Stimulated activated CD4-positive, alpha-beta T cell treated with anti-CD3 and anti-CD28 coated beads, Interleukin-15, amount 100 ng/mL, for 1 hour (primary cell): ENCODE data around the gene LAMTOR3.
"Not testable (repeated sequence)": the region's sequence is repeated elsewhere in the genome, so short reads cannot be mapped to it uniquely, and the experiment has no call there.

Experiments
- DNase-seq, 2 donors: peaks; one replicate each; pipeline ENCODE4 v3.0.0-alpha.2; 2020; ENCODE audit warnings: low read depth in 1 of 2, low spot score in 1 of 2

The LAMTOR3 gene

GRCh38 chr4:99832758-99833157 lies 61.5 kb downstream of the LAMTOR3 start:
- DNase-seq = no peak

GRCh38 chr4:99832321-99832720 lies 61.9 kb downstream of the LAMTOR3 start:
- no peak for DNase-seq

- DNase-seq = not testable (repeated sequence)
Measured at GRCh38 chr4:99830051-99830450, 64.2 kb downstream of the LAMTOR3 start.

GRCh38 chr4:99828477-99828876 lies 65.8 kb downstream of the LAMTOR3 start:
- DNase-seq = no peak
